Measurements from ENCODE around the gene ST3GAL3.

DNA sequence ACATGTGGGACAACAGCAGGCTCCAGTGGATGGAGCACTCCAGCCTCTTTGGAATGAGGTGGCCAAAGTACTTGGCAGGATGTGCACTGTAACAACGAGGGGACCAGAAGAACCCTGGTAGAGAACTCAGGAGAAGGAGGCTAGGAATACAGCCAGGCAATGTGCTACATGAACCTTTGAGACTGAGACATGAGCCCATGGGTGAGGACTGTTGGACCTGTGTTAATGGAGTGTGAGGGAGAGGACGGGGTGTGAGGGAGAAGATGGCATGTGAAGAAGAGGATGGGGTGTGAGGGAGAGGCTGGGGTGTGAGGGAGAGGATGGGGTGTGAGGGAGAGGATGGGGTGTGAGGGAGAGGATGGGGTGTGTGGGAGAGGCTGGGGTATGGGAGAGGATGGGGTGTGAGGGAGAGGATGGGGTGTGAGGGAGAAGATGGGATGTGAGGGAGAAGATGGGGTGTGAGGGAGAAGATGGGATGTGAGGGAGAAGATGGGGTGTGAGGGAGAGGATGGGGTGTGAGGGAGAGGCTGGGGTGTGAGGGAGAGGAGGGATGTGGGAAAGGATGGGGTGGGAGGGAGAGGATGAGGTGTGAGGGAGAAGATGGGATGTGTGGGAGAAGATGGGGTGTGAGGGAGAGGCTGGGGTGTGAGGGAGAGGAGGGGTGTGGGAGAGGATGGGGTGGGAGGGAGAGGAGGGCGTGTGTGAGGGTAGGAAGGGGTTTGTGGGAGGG, 164.0 kb downstream of the ST3GAL3 start:
- TF ChIP-seq NR2F1 (CRISPR knock-in tag; IDR thresholded peaks at IDR 0.05) = no peak
- no peak for TF ChIP-seq ZNF777 (CRISPR knock-in tag; IDR thresholded peaks at IDR 0.05)
- TF ChIP-seq SIN3B (IDR thresholded peaks at IDR 0.05; ENCODE audit: low read length) = no peak
- TF ChIP-seq, protein P1, sequence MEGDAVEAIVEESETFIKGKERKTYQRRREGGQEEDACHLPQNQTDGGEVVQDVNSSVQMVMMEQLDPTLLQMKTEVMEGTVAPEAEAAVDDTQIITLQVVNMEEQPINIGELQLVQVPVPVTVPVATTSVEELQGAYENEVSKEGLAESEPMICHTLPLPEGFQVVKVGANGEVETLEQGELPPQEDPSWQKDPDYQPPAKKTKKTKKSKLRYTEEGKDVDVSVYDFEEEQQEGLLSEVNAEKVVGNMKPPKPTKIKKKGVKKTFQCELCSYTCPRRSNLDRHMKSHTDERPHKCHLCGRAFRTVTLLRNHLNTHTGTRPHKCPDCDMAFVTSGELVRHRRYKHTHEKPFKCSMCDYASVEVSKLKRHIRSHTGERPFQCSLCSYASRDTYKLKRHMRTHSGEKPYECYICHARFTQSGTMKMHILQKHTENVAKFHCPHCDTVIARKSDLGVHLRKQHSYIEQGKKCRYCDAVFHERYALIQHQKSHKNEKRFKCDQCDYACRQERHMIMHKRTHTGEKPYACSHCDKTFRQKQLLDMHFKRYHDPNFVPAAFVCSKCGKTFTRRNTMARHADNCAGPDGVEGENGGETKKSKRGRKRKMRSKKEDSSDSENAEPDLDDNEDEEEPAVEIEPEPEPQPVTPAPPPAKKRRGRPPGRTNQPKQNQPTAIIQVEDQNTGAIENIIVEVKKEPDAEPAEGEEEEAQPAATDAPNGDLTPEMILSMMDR (CRISPR knock-in tag; IDR thresholded peaks at IDR 0.05) = no peak
- TF ChIP-seq ZNF263 (CRISPR knock-in tag; IDR thresholded peaks at IDR 0.05) = no peak
- TF ChIP-seq KAT8 (CRISPR knock-in tag; IDR thresholded peaks at IDR 0.05) = no peak
- TF ChIP-seq, protein P2, sequence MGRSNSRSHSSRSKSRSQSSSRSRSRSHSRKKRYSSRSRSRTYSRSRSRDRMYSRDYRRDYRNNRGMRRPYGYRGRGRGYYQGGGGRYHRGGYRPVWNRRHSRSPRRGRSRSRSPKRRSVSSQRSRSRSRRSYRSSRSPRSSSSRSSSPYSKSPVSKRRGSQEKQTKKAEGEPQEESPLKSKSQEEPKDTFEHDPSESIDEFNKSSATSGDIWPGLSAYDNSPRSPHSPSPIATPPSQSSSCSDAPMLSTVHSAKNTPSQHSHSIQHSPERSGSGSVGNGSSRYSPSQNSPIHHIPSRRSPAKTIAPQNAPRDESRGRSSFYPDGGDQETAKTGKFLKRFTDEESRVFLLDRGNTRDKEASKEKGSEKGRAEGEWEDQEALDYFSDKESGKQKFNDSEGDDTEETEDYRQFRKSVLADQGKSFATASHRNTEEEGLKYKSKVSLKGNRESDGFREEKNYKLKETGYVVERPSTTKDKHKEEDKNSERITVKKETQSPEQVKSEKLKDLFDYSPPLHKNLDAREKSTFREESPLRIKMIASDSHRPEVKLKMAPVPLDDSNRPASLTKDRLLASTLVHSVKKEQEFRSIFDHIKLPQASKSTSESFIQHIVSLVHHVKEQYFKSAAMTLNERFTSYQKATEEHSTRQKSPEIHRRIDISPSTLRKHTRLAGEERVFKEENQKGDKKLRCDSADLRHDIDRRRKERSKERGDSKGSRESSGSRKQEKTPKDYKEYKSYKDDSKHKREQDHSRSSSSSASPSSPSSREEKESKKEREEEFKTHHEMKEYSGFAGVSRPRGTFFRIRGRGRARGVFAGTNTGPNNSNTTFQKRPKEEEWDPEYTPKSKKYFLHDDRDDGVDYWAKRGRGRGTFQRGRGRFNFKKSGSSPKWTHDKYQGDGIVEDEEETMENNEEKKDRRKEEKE (IDR thresholded peaks at IDR 0.05) = no peak
- TF ChIP-seq MLLT10 (CRISPR knock-in tag; IDR thresholded peaks at IDR 0.05) = no peak
- TF ChIP-seq SALL2 (CRISPR knock-in tag; IDR thresholded peaks at IDR 0.05) = no peak
- no peak for TF ChIP-seq CBX5 (CRISPR knock-in tag; IDR thresholded peaks at IDR 0.05; ENCODE audit: borderline replicate concordance)
- TF ChIP-seq, protein P3, sequence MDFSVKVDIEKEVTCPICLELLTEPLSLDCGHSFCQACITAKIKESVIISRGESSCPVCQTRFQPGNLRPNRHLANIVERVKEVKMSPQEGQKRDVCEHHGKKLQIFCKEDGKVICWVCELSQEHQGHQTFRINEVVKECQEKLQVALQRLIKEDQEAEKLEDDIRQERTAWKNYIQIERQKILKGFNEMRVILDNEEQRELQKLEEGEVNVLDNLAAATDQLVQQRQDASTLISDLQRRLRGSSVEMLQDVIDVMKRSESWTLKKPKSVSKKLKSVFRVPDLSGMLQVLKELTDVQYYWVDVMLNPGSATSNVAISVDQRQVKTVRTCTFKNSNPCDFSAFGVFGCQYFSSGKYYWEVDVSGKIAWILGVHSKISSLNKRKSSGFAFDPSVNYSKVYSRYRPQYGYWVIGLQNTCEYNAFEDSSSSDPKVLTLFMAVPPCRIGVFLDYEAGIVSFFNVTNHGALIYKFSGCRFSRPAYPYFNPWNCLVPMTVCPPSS (IDR thresholded peaks at IDR 0.05) = no peak
- no peak for TF ChIP-seq POLR2A (IDR thresholded peaks at IDR 0.05; ENCODE audit: insufficient read depth in 1 of 2, low read depth in 2 of 2, low read length in 2 of 2)
- no peak for TF ChIP-seq PHF21A (CRISPR knock-in tag; IDR thresholded peaks at IDR 0.05)
- TF ChIP-seq, protein P4, sequence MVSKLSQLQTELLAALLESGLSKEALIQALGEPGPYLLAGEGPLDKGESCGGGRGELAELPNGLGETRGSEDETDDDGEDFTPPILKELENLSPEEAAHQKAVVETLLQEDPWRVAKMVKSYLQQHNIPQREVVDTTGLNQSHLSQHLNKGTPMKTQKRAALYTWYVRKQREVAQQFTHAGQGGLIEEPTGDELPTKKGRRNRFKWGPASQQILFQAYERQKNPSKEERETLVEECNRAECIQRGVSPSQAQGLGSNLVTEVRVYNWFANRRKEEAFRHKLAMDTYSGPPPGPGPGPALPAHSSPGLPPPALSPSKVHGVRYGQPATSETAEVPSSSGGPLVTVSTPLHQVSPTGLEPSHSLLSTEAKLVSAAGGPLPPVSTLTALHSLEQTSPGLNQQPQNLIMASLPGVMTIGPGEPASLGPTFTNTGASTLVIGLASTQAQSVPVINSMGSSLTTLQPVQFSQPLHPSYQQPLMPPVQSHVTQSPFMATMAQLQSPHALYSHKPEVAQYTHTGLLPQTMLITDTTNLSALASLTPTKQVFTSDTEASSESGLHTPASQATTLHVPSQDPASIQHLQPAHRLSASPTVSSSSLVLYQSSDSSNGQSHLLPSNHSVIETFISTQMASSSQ (IDR thresholded peaks at IDR 0.05; ENCODE audit: low read depth) = no peak
- TF ChIP-seq, protein P4 (CRISPR knock-in tag; IDR thresholded peaks at IDR 0.05; ENCODE audit: borderline replicate concordance) = no peak

Data from HepG2 (cell line).